ENCODE measurements around the gene CATSPERB. TPM values are rescaled to one million over a fixed set of nuclear protein-coding genes. Genes with fewer than 3 reads are reported as not detected.

CATSPERB gene
- total RNA-seq, 5 donors from 2014 or later (not counting 1 experiment from before 2014, with no cell fraction given): 2.5 to 6.2 (median 4.0) TPM

DNA sequence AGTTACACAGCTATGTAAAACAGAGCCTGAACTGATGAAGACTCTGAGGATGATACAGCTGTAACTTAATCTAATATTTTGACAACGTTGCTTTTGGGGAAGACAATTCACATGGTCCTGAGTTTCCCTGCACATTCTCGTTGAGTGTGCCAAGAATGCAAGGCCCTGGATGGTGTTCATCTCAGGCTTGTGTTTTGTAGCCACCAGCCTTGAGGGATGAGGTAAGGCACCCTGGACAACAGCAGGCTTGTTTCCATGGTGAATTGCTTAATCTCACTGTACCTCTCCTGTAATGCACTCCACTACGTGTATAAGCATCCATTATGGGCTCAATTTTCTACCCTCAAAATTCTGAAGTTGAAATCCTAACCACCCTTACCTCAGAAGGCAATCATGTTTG, 2.1 kb downstream of the CATSPERB start:
- DNase-seq (no peak), ATAC-seq (replicated peaks in 1 of 4) (no peak)
- H3K4me1 ChIP-seq (ENCODE audit: control insufficient read depth in 1 of 2, extremely low read depth in 1 of 2, insufficient read depth in 2 of 2, low read length in 2 of 2): no peaks in the 10 kb centered on the region
- no peaks in the 10 kb centered on the region for H3K27me3 ChIP-seq (replicated peaks in 1 of 2; ENCODE audit: control insufficient read depth in 2 of 2, extremely low read depth in 1 of 2, insufficient read depth in 2 of 2, low read length in 1 of 2)
- no peak overlapping the region for H3K27ac Mint-ChIP-seq
- H3K4me3 ChIP-seq (ENCODE audit: control insufficient read depth in 1 of 2, extremely low read depth in 1 of 2, low read length in 1 of 2): no peak overlapping the region
- no peaks in the 10 kb centered on the region for H3K9me3 ChIP-seq
- H3K4me3 Mint-ChIP-seq: no peak overlapping the region
- no peaks in the 10 kb centered on the region for H3K36me3 ChIP-seq (ENCODE audit: control insufficient read depth in 2 of 2, extremely low read depth in 1 of 2, insufficient read depth in 1 of 2, low read length in 1 of 2)
- ChIA-PET CTCF (no interaction called here), POLR2A (no interaction called here)
- 100% methylated on average over 2 of the region's 3 CpGs for WGBS (ENCODE audit: insufficient coverage)
- H3K27me3 Mint-ChIP-seq: no peaks in the 10 kb centered on the region
- H3K9me3 Mint-ChIP-seq: no peaks in the 10 kb centered on the region
- peaks cover 0 to 2% (median 0%) of the 10 kb centered on the region in 3 donors for H3K4me1 Mint-ChIP-seq
- H3K27ac ChIP-seq (ENCODE audit: low read length): no peak overlapping the region
- no peaks in the 10 kb centered on the region for H3K36me3 Mint-ChIP-seq

GRCh38 chr14:91728616-91729183, 3.2 kb downstream of the CATSPERB start:
- H3K9me3 ChIP-seq: no peaks in the 10 kb centered on the region
- WGBS (ENCODE audit: insufficient coverage): 22% methylated on average over 3 of the region's 4 CpGs
- no peaks in the 10 kb centered on the region for H3K9me3 Mint-ChIP-seq
- H3K4me1 ChIP-seq (ENCODE audit: control insufficient read depth in 1 of 2, extremely low read depth in 1 of 2, insufficient read depth in 2 of 2, low read length in 2 of 2): no peaks in the 10 kb centered on the region
- no peaks in the 10 kb centered on the region for H3K36me3 ChIP-seq (ENCODE audit: control insufficient read depth in 2 of 2, extremely low read depth in 1 of 2, insufficient read depth in 1 of 2, low read length in 1 of 2)
- DNase-seq (no peak), ATAC-seq (replicated peaks in 1 of 4) (no peak)
- H3K4me1 Mint-ChIP-seq: peaks cover 0 to 2% (median 0%) of the 10 kb centered on the region in 3 donors
- no peaks in the 10 kb centered on the region for H3K27me3 Mint-ChIP-seq
- ChIA-PET CTCF (no interaction called here), POLR2A (no interaction called here)
- H3K27ac Mint-ChIP-seq: no peak overlapping the region
- H3K4me3 ChIP-seq (ENCODE audit: control insufficient read depth in 1 of 2, extremely low read depth in 1 of 2, low read length in 1 of 2): no peak overlapping the region
- H3K36me3 Mint-ChIP-seq: no peaks in the 10 kb centered on the region
- no peak overlapping the region for H3K4me3 Mint-ChIP-seq
- H3K27me3 ChIP-seq (replicated peaks in 1 of 2; ENCODE audit: control insufficient read depth in 2 of 2, extremely low read depth in 1 of 2, insufficient read depth in 2 of 2, low read length in 1 of 2): no peaks in the 10 kb centered on the region
- H3K27ac ChIP-seq (ENCODE audit: low read length): no peak overlapping the region

GRCh38 chr14:91727121-91727520, 4.8 kb downstream of the CATSPERB start:
- Mint-ChIP-seq H3K36me3 (no peaks in the 10 kb centered on the region), H3K27me3 (no peaks in the 10 kb centered on the region), H3K9me3 (no peaks in the 10 kb centered on the region), H3K27ac (no peak overlapping the region), H3K4me3 (no peak overlapping the region), H3K4me1 (no peaks in the 10 kb centered on the region)
- Histone ChIP-seq H3K36me3 (ENCODE audit: control insufficient read depth in 2 of 2, extremely low read depth in 1 of 2, insufficient read depth in 1 of 2, low read length in 1 of 2) (no peaks in the 10 kb centered on the region), H3K9me3 (no peaks in the 10 kb centered on the region), H3K4me3 (ENCODE audit: control insufficient read depth in 1 of 2, extremely low read depth in 1 of 2, low read length in 1 of 2) (no peak overlapping the region), H3K4me1 (ENCODE audit: control insufficient read depth in 1 of 2, extremely low read depth in 1 of 2, insufficient read depth in 2 of 2, low read length in 2 of 2) (no peaks in the 10 kb centered on the region), H3K27me3 (replicated peaks in 1 of 2; ENCODE audit: control insufficient read depth in 2 of 2, extremely low read depth in 1 of 2, insufficient read depth in 2 of 2, low read length in 1 of 2) (no peaks in the 10 kb centered on the region), H3K27ac (ENCODE audit: low read length) (no peak overlapping the region)
- no CpG with 5 or more reads among the region's 2 CpGs for WGBS (ENCODE audit: insufficient coverage)
- POLR2A ChIA-PET: interaction anchor here in 1 of 2 donors (0.6 kb wide), 1 partner anchor 11 kb away, joined by 7 read pairs; no protein-coding TSS in a partner anchor
- CTCF ChIA-PET: no interaction called here
- DNase-seq (no peak), ATAC-seq (replicated peaks in 1 of 4) (no peak)

DNA sequence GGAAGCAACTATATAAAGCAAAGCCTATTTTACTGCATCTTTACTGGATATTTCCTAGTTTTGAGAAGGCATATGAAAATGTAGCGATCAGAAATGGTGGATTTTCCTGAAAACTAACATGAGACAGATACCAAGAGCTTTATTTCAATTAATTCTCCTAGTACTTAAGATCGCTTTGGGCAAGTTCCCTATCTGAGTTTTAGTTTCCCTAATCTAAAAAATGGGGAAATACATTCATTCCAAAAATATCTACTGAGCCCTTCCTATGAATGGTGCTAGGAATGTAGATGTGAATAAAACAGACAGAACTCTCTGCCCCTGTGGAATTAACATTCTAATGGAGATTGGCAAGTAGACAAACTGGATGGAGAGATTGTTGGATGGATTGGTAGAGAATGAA, 8.4 kb downstream of the CATSPERB start:
- CTCF ChIA-PET: interaction anchor here (0.6 kb wide), 2 partner anchors 8 to 172 kb away, joined by 3 read pairs; no protein-coding TSS in a partner anchor
- H3K27me3 Mint-ChIP-seq: no peaks in the 10 kb centered on the region

DNA sequence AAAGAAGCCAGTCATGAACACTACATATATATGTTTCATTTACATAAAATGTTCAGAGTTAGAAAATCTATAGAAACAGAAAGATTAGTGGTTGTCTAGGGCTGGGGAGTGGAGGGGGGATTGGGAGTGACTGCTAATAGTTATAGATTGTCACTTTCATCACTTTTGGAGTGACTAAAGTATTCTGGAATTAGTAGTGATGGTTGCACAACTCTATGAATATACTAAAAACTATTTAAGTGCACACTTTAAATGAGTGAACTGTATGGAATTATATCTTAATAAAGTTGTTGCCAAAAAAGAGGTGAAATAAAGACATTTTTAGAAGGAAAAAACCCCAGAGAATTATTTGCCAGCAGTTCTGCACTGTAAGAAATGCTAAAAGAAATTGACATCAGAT, 9.5 kb downstream of the CATSPERB start:
- Histone ChIP-seq H3K4me1 (ENCODE audit: control insufficient read depth in 1 of 2, extremely low read depth in 1 of 2, insufficient read depth in 2 of 2, low read length in 2 of 2) (peaks cover 0 to 2% of the 10 kb centered on the region in 2 experiments), H3K27ac (ENCODE audit: low read length) (no peak overlapping the region), H3K27me3 (replicated peaks in 1 of 2; ENCODE audit: control insufficient read depth in 2 of 2, extremely low read depth in 1 of 2, insufficient read depth in 2 of 2, low read length in 1 of 2) (no peaks in the 10 kb centered on the region), H3K4me3 (ENCODE audit: control insufficient read depth in 1 of 2, extremely low read depth in 1 of 2, low read length in 1 of 2) (no peak overlapping the region), H3K36me3 (ENCODE audit: control insufficient read depth in 2 of 2, extremely low read depth in 1 of 2, insufficient read depth in 1 of 2, low read length in 1 of 2) (no peaks in the 10 kb centered on the region), H3K9me3 (no peaks in the 10 kb centered on the region)
- no peak overlapping the region for H3K4me3 Mint-ChIP-seq
- ChIA-PET POLR2A (no interaction called here), CTCF (no interaction called here)
- no peak overlapping the region for H3K27ac Mint-ChIP-seq
- peaks cover 6% of the 10 kb centered on the region for H3K36me3 Mint-ChIP-seq
- peaks cover 5 to 9% (median 6%) of the 10 kb centered on the region in 3 donors for H3K4me1 Mint-ChIP-seq
- no peak for ATAC-seq (replicated peaks in 1 of 4)
- no peaks in the 10 kb centered on the region for H3K9me3 Mint-ChIP-seq
- H3K27me3 Mint-ChIP-seq: no peaks in the 10 kb centered on the region
- no peak for DNase-seq

More for the DNA sequence above, 8.4 kb downstream of the CATSPERB start:
- WGBS (ENCODE audit: insufficient coverage): no CpG with 5 or more reads among the region's 2 CpGs
- no peaks in the 10 kb centered on the region for H3K9me3 Mint-ChIP-seq
- no peaks in the 10 kb centered on the region for H3K27me3 ChIP-seq (replicated peaks in 1 of 2; ENCODE audit: control insufficient read depth in 2 of 2, extremely low read depth in 1 of 2, insufficient read depth in 2 of 2, low read length in 1 of 2)
- POLR2A ChIA-PET: no interaction called here
- no peaks in the 10 kb centered on the region for H3K36me3 ChIP-seq (ENCODE audit: control insufficient read depth in 2 of 2, extremely low read depth in 1 of 2, insufficient read depth in 1 of 2, low read length in 1 of 2)
- H3K4me3 Mint-ChIP-seq: no peak overlapping the region
- H3K4me1 Mint-ChIP-seq: peaks cover 5 to 9% (median 6%) of the 10 kb centered on the region in 3 donors
- H3K36me3 Mint-ChIP-seq: peaks cover 3% of the 10 kb centered on the region
- H3K27ac ChIP-seq (ENCODE audit: low read length): no peak overlapping the region
- no peak overlapping the region for H3K4me3 ChIP-seq (ENCODE audit: control insufficient read depth in 1 of 2, extremely low read depth in 1 of 2, low read length in 1 of 2)
- H3K27ac Mint-ChIP-seq: no peak overlapping the region
- peaks cover 0 to 2% of the 10 kb centered on the region in 2 experiments for H3K4me1 ChIP-seq (ENCODE audit: control insufficient read depth in 1 of 2, extremely low read depth in 1 of 2, insufficient read depth in 2 of 2, low read length in 2 of 2)
- no peaks in the 10 kb centered on the region for H3K9me3 ChIP-seq
- ATAC-seq (replicated peaks in 1 of 4): no peak
- DNase-seq: no peak

- CTCF ChIA-PET: no interaction called here
- Mint-ChIP-seq H3K27me3 (no peaks in the 10 kb centered on the region), H3K36me3 (peaks cover 6% of the 10 kb centered on the region), H3K4me1 (peaks cover 6 to 11% (median 9%) of the 10 kb centered on the region in 3 donors), H3K4me3 (no peak overlapping the region), H3K27ac (no peak overlapping the region), H3K9me3 (no peaks in the 10 kb centered on the region)
- Histone ChIP-seq H3K4me3 (ENCODE audit: control insufficient read depth in 1 of 2, extremely low read depth in 1 of 2, low read length in 1 of 2) (no peak overlapping the region), H3K27ac (ENCODE audit: low read length) (no peak overlapping the region), H3K9me3 (no peaks in the 10 kb centered on the region), H3K36me3 (ENCODE audit: control insufficient read depth in 2 of 2, extremely low read depth in 1 of 2, insufficient read depth in 1 of 2, low read length in 1 of 2) (no peaks in the 10 kb centered on the region), H3K4me1 (ENCODE audit: control insufficient read depth in 1 of 2, extremely low read depth in 1 of 2, insufficient read depth in 2 of 2, low read length in 2 of 2) (peaks cover 1 to 5% of the 10 kb centered on the region in 2 experiments), H3K27me3 (replicated peaks in 1 of 2; ENCODE audit: control insufficient read depth in 2 of 2, extremely low read depth in 1 of 2, insufficient read depth in 2 of 2, low read length in 1 of 2) (no peaks in the 10 kb centered on the region)
- DNase-seq (peak in 1 of 35 experiments; percentile 6), ATAC-seq (replicated peaks in 1 of 4) (no peak)
- WGBS (ENCODE audit: insufficient coverage): no CpG with 5 or more reads among the region's 3 CpGs
- POLR2A ChIA-PET: no interaction called here
These were observed 12.0 kb downstream of the CATSPERB start for GRCh38 chr14:91719839-91720238.

DNA sequence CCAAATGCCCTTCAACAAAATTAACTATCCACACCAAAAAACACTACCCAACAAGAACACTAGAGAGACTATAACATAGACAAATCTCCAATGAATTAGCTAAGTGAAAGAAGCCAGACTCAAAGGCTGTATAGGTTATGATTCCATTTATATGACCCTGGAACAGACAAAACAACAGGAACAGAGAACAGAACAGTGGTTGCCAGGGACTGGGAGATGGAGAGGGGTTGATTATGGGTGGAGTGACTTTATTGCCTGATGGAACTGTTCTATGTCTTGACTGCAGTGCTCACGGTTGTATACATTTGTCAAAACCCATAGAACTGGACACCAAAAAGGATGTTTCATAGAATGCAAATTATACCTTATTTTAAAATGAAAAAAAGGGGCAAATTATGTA, 14.9 kb downstream of the CATSPERB start:
- CTCF ChIA-PET: no interaction called here
- H3K4me1 ChIP-seq (ENCODE audit: control insufficient read depth in 1 of 2, extremely low read depth in 1 of 2, insufficient read depth in 2 of 2, low read length in 2 of 2): peaks cover 5 to 6% of the 10 kb centered on the region in 2 experiments
- ATAC-seq (replicated peaks in 1 of 4): no peak
- no peak overlapping the region for H3K27ac ChIP-seq (ENCODE audit: low read length)
- no peak overlapping the region for H3K4me3 Mint-ChIP-seq
- H3K27me3 Mint-ChIP-seq: no peaks in the 10 kb centered on the region
- no peak overlapping the region for H3K4me3 ChIP-seq (ENCODE audit: control insufficient read depth in 1 of 2, extremely low read depth in 1 of 2, low read length in 1 of 2)
- WGBS (ENCODE audit: insufficient coverage): no CpG with 5 or more reads among the region's 1 CpG
- DNase-seq: no peak
- peaks cover 8 to 15% (median 13%) of the 10 kb centered on the region in 3 donors for H3K4me1 Mint-ChIP-seq
- H3K27ac Mint-ChIP-seq: no peak overlapping the region
- POLR2A ChIA-PET: no interaction called here
- no peaks in the 10 kb centered on the region for H3K27me3 ChIP-seq (replicated peaks in 1 of 2; ENCODE audit: control insufficient read depth in 2 of 2, extremely low read depth in 1 of 2, insufficient read depth in 2 of 2, low read length in 1 of 2)
- peaks cover 6% of the 10 kb centered on the region for H3K36me3 Mint-ChIP-seq
- H3K9me3 ChIP-seq: no peaks in the 10 kb centered on the region
- no peaks in the 10 kb centered on the region for H3K9me3 Mint-ChIP-seq
- no peaks in the 10 kb centered on the region for H3K36me3 ChIP-seq (ENCODE audit: control insufficient read depth in 2 of 2, extremely low read depth in 1 of 2, insufficient read depth in 1 of 2, low read length in 1 of 2)

Data from T-cell (primary cell).